ENCODE measurements around the gene GOLGA3. TPM values are rescaled to one million over a fixed set of nuclear protein-coding genes. Genes with fewer than 3 reads are reported as not detected.
"Not testable (repeated sequence)": the region's sequence is repeated elsewhere in the genome, so short reads cannot be mapped to it uniquely, and the experiment has no call there.

Gene GOLGA3, protein sequence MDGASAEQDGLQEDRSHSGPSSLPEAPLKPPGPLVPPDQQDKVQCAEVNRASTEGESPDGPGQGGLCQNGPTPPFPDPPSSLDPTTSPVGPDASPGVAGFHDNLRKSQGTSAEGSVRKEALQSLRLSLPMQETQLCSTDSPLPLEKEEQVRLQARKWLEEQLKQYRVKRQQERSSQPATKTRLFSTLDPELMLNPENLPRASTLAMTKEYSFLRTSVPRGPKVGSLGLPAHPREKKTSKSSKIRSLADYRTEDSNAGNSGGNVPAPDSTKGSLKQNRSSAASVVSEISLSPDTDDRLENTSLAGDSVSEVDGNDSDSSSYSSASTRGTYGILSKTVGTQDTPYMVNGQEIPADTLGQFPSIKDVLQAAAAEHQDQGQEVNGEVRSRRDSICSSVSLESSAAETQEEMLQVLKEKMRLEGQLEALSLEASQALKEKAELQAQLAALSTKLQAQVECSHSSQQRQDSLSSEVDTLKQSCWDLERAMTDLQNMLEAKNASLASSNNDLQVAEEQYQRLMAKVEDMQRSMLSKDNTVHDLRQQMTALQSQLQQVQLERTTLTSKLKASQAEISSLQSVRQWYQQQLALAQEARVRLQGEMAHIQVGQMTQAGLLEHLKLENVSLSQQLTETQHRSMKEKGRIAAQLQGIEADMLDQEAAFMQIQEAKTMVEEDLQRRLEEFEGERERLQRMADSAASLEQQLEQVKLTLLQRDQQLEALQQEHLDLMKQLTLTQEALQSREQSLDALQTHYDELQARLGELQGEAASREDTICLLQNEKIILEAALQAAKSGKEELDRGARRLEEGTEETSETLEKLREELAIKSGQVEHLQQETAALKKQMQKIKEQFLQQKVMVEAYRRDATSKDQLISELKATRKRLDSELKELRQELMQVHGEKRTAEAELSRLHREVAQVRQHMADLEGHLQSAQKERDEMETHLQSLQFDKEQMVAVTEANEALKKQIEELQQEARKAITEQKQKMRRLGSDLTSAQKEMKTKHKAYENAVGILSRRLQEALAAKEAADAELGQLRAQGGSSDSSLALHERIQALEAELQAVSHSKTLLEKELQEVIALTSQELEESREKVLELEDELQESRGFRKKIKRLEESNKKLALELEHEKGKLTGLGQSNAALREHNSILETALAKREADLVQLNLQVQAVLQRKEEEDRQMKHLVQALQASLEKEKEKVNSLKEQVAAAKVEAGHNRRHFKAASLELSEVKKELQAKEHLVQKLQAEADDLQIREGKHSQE (N-terminal part only)
- total RNA-seq (2014; rRNA removed; shearing (Covaris generic)): 13.6 and 24.7 TPM in 2 replicates

DNA sequence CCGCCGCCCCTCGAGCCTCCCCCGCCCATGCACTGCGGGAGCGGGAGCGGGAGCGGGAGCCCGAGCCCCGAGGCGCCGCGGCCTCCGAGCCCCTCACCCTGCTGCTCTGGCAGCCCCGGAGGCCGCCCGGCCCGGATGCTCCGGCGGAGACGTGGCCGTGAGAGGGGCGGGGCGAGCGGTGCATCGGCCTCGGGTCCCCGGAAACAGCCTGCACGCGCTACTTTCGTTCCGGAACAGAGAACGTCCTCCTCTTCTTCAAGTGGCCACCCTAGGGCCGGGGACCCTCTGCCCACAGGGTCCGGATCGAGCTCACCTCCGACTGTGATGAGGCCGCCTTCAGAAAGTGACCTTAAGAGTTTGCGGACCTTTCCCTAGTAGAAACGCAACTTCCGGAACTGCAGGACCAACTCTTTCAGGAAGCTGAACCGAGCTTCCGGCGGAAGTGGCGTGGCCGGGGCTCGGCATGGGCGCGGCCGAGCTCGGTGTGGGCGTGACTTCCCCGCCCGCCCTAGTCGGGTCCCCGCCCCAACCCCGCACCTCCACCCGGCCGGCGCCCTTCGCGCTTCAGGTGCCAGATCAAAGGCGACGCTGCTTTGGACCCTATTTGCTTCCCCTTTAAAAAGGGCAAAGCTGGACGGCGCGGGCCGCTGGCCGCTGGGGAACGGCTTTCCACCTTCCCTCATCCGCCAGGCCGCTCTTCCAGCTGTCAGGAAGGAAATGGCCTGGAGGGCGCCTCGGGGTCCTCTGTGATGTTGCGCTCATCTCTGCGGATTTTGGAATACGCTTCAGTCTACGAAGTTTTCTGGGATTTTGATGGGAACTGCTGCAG, at the start of gene GOLGA3:
GOLGA3 (minus strand) TSS at position 164 of the 829 bp plus-strand sequence. CDS start 6,741 bp downstream, outside the sequence.
- peak; percentile 89 for DNase-seq (ENCODE audit: low spot score)
- in situ Hi-C loops (cut with HindIII; ENCODE audit: low sequenced_read_pairs): no loop called here

DNA sequence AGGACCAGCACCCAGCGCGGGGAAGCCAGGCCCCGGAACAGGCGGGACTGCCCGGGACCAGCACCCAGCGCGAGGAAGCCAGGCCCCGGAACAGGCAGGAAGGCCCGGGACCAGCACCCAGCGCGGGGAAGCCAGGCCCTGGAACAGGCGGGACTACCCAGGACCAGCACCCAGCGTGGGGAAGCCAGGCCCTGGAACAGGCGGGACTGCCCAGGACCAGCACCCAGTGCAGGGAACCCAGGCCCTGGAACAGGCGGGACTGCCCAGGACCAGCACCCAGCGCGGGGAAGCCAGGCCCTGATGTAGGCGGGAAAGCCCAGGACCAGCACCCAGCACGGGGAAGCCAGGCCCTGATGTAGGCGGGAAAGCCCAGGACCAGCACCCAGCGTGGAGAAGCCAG, 46.0 kb upstream of the GOLGA3 start:
- in situ Hi-C loops (cut with HindIII; ENCODE audit: low sequenced_read_pairs); DNase-seq (ENCODE audit: low spot score): not testable (repeated sequence)

DNA sequence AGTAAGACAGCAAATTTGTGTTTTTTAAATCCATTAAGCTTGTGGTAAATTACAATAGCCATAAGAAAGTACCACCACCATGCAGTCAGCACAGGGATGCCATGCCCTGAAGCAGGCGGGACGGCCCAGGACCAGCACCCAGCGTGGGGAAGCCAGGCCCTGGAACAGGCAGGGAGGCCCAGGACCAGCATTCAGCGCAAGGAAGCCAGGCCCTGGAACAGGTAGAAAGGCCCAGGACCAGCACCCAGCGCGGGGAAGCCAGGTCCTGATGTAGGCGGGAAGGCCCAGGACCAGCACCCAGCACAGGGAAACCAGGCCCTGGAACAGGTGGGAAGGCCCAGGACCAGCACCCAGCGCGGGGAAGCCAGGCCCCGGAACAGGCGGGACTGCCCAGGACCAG, 45.5 kb upstream of the GOLGA3 start:
- DNase-seq (ENCODE audit: low spot score): no peak
- in situ Hi-C loops (cut with HindIII; ENCODE audit: low sequenced_read_pairs): no loop called here

DNA sequence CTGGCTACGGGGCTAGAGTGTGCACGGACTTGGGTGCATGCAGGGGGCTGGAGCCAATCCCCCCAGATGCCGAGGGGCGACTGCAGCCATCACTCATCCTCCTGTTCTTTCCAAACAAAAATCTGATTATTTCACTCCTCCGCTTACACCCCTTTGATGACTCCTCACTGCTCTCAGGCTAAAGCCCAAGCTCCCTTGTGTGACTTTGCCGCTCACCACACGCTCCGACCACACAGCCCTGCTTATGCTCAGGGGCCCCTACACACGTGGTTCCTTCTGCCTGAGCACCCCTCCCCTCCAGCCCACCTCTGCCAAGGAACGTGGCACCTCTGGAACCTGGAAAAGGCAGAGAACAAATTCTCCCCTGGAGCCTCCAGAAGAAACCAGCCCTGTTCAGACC, 45.1 kb upstream of the GOLGA3 start:
- DNase-seq (ENCODE audit: low spot score): no peak
- in situ Hi-C loops (cut with HindIII; ENCODE audit: low sequenced_read_pairs): no loop called here

DNA sequence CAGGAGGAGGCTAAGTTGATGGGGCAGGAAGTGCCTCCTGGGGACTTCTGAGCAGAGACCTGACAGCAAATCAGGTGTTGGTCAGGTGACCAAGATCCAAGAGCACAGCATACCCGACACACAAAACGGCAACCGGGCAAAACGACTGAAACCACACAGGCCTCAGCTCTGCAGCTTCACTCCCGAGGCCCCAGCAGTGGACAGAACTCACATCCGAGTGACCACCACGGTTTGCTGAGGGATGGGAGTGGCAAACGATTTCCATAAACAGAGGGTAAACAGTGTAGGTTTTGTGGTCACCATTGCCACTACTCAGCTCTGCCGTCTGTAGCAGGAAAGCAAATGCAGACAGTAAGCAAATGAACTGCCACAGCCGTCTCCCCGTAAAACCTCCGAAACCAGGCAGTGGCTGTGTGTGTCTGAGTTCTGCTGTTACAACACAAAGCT, 44.3 kb upstream of the GOLGA3 start:
- DNase-seq (ENCODE audit: low spot score): no peak
- in situ Hi-C loops (cut with HindIII; ENCODE audit: low sequenced_read_pairs): no loop called here

DNA sequence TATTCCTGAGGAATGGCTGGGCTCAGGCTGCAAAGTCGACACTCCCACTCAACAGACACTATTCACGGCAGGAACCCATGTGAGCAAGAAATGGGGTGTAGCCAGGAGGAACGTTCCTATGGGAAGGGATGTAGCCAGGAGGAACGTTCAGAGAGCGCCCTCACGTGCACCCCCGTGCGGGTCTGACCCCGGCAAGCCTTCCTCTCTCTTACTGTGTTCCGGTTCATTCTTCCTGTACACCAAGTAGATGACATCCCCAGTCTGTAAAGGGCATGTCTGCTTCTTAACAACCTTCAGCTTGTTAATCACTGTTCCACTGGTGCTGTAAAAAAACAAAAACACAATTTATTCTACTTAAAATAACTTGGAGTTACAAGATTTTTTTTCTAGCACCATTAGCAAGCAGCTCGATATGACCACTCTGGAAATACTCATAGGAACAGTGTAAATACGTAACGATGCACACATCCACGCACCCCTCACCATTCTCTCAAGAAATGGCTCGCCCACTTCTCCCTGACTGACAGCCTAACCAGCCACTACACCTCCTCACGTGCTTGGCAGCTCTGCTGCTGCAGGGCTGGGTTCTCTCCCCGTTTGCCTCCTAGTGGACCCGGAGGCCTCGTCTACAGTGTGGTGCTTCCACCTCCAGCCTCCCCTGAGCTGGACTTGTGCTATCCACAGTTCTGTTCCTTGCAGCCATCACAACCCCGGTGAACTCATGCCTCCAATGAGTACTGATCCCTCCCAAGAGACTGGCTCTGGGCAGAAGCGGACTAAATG, 43.6 kb upstream of the GOLGA3 start:
- DNase-seq (ENCODE audit: low spot score): no peak
- in situ Hi-C loops (cut with HindIII; ENCODE audit: low sequenced_read_pairs): no loop called here

DNA sequence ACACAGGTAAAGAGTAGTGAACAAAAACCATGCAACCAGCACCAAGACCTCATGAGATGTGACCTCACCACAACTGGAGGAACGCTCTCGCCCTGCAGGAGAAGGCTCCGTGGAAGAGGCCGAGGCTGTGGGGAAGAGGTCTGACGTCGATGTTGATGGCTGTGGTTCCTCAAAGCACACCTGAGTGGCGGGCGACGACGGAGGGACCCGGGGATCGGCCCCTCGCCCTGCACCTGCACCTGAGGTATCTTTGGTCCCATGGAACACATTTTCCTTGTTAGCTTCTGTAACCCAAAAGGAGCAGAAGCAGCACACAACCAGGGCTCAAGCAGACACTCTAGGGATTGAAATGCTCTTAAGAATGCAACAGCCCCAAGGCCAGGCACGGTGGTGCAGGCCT, 40.9 kb upstream of the GOLGA3 start:
- in situ Hi-C loops (cut with HindIII; ENCODE audit: low sequenced_read_pairs): no loop called here
- DNase-seq (ENCODE audit: low spot score): no peak

DNA sequence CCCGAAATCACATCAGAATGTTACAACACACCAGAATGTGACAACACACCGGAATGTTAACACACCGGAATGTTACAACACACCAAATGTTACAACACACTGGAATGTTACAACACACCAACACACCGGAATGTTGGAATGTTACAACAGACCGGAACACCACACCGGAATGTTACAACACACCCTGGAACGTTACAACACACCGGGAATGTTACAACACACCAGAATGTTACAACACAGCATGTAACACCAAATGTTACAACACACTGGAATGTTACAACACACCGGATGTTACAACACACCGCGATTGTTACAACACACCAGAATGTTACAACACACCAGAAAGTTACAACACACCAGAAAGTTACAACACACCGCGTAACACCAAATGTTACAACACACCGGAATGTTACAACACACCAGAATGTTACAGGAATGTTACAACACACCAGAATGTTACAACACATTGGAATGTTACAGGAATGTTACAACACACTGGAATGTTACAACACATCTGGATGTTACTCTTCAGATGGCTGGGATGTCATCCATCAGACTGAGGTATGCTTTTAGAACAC, 37.7 kb upstream of the GOLGA3 start:
- in situ Hi-C loops (cut with HindIII; ENCODE audit: low sequenced_read_pairs): no loop called here
- no peak for DNase-seq (ENCODE audit: low spot score)

DNA sequence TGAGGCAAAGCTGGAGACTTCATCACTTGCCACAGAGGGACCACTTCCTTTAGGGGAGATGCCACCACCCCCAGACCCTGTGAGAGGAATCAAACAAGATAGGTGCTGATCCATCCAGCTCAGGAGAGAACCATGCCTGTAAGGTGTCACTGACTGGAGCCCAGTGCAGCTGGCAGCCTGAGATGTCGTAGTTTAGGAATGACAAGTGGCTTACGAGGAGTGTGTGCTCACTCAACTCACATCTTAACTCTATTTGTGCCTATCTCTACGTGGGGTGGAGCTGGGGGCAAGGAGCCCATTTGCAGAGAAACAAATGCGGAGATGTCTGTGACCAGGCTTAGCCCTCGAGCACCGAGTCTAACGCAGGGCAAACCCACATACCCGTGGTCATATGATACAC, 32.9 kb upstream of the GOLGA3 start:
- no peak for DNase-seq (ENCODE audit: low spot score)
- in situ Hi-C loops (cut with HindIII; ENCODE audit: low sequenced_read_pairs): no loop called here

DNA sequence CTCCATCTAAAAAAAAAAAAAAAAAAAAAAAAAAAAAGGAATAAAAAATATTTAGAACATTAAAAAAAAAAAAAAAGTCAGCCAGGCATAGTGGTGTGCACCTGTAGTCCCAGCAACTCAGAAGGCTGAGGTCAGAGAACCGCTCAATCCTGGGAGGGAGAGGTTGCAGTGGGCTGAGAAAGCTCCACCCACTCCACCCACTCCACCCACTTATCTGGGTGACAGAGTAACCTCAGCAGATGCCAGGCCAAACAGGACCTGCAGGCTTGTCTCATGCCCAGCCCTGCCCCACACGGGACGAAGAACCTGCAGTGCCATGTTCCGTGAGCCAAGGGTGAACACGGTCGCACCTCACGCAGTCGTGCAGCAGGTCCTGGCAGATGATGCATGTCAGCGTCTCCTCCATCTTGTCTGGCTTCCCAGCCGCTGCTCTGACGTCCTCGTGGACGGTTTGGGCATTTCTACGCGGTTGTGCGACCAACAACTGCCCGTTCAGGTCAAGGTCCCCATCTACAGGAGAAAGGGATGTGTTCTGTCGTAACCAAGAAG, 30.1 kb upstream of the GOLGA3 start:
- in situ Hi-C loops (cut with HindIII; ENCODE audit: low sequenced_read_pairs): no loop called here
- no peak for DNase-seq (ENCODE audit: low spot score)

DNA sequence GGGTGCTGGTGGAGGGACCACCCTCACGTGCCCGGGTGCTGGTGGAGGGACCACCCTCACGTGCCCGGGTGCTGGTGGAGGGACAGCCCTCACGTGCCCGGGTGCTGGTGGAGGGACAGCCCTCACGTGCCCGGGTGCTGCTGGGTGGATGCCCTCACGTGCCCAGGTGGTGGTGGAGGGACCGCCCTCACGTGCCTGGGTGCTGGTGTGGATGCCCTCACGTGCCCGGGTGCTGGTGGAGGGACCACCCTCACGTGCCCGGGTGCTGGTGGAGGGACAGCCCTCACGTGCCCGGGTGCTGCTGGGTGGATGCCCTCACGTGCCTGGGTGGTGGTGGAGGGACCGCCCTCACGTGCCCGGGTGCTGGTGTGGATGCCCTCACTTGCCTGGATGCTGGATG, 28.4 kb upstream of the GOLGA3 start:
- DNase-seq (ENCODE audit: low spot score); in situ Hi-C loops (cut with HindIII; ENCODE audit: low sequenced_read_pairs): not testable (repeated sequence)

DNA sequence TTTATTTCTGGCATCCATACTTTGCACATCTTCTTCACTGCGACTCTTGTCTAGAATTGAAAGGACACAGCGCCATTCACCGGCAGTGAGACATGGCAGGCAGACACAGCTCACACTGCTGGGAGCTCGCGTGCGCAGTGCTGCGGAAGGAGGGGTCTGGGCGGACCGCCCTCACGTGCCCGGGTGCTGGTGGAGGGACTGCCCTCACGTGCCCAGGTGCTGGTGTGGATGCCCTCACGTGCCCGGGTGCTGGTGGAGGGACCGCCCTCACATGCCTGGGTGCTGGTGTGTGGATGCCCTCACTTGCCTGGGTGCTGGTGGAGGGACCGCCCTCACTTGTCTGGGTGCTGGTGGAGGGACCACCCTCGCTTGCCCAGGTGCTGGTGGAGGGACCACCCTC, 27.9 kb upstream of the GOLGA3 start:
- in situ Hi-C loops (cut with HindIII; ENCODE audit: low sequenced_read_pairs): no loop called here
- DNase-seq (ENCODE audit: low spot score): no peak

DNA sequence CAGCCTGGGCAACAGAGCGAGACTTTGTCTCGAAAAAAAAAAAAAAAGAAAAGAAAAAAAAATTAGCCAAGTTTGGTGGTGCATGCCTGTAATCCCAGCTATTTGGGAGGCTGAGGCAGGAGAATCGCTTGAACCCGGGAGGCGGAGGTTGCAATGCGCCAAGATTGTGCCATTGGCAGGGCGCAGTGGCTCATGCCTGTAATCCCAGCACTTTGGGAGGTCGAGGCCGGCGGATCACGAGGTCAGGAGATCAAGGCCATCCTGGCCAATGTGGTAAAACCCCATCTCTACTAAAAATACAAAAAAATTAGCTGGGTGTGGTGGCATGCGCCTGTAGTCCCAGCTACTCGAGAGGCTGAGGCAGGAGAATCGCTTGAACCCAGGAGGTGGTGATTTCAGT, 26.5 kb upstream of the GOLGA3 start:
- DNase-seq (ENCODE audit: low spot score); in situ Hi-C loops (cut with HindIII; ENCODE audit: low sequenced_read_pairs): not testable (repeated sequence)

DNA sequence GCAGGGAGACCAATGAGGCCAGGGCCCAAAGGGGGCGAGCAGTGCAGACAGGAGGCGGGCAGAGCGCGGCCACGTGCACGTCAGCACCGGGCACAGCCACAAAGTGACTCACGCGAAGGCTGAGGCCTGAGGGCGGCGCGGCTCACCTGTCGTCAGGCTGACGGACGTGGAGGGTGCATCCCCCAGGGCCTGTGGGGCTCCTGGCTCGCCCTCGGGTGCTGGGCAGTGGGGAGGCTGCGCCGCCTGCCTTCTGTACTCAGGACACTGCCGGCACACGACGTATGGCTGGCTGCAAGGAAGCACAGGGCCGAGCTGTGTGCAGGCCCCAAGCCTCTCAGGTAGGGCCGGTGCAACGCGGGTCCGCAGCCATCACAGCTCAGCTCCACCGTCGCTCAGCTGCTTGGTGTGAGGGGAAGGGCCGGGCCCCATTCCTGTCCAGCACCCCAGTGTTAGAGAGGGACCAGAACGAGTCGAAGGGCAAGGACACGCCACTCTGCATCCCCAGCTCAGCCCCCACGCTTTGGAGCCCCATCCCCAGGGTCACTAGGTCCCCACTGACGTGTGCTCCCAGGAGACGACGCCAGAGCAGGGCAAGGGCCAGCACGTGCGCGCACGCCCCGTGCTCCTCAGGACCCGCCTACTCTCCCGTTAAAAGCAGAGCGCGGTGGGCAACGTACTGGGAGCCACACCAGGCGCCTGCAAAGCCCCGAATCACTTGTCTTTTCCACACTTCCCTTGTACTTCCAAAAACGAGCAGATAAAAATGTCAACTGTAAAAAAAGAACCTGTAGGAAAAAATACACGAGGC, 24.8 kb upstream of the GOLGA3 start:
- in situ Hi-C loops (cut with HindIII; ENCODE audit: low sequenced_read_pairs): no loop called here
- no peak for DNase-seq (ENCODE audit: low spot score)

DNA sequence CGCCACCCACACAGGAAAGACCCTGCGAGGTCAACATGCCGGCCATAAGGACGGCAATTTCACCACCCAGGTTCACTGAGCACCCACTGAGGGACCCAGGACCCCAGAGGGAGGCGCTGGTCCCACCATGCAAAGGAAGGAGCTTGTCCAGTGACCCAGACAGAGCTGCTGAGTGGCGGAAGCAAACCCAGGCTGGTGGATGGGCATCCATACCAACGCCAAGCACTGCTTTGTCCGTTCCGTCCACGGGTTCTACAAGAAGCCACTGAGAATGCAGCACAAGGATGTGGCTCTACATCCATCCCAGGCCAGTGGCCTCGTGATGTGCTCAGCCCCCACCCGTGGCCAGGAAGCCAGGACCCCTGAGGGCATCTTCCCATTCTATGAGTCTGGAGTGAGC, 23.8 kb upstream of the GOLGA3 start:
- in situ Hi-C loops (cut with HindIII; ENCODE audit: low sequenced_read_pairs): no loop called here
- DNase-seq (ENCODE audit: low spot score): no peak

DNA sequence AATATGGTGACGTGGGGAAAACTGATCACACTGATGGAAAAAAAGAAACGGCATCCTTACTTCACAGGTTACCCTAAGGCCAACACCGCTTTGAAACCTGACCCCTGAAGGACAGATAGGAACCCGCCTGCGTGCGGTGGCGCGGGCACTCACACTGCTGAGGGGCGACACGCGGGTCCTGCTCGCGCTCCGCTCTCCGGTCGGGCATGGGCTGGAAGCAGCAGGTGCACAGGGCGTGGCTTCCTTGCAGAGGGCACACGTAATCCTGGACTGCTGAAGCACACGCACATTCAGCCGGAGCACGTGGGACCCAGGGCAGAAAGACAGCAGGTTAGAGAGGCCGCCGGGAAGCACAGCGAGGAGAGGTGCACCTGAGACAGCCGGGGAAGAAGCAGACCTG, 22.8 kb upstream of the GOLGA3 start:
- in situ Hi-C loops (cut with HindIII; ENCODE audit: low sequenced_read_pairs): no loop called here
- no peak for DNase-seq (ENCODE audit: low spot score)

DNA sequence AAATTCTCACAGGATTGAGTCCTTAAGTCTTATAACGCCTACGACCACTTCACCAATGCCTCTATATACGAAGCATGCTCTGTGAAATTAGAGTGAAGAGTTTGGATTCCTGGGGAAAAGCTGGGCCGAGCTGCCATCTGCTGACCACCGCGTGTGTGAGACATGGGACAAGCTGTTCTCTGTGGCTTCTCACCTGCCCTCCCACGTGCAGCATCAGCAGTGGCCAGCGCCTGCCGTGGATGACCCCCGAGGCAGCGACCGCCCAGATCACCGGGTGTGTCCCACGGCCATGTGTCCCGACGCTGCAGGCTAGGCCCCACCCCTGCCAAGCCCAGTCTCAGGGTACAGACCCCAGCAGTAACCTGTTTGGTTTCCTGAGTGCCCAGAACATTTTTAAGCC, 21.6 kb upstream of the GOLGA3 start:
- in situ Hi-C loops (cut with HindIII; ENCODE audit: low sequenced_read_pairs): no loop called here
- peak; percentile 91 for DNase-seq (ENCODE audit: low spot score)
